ENCODE results near the gene AXIN1.

Gene AXIN1

DNA sequence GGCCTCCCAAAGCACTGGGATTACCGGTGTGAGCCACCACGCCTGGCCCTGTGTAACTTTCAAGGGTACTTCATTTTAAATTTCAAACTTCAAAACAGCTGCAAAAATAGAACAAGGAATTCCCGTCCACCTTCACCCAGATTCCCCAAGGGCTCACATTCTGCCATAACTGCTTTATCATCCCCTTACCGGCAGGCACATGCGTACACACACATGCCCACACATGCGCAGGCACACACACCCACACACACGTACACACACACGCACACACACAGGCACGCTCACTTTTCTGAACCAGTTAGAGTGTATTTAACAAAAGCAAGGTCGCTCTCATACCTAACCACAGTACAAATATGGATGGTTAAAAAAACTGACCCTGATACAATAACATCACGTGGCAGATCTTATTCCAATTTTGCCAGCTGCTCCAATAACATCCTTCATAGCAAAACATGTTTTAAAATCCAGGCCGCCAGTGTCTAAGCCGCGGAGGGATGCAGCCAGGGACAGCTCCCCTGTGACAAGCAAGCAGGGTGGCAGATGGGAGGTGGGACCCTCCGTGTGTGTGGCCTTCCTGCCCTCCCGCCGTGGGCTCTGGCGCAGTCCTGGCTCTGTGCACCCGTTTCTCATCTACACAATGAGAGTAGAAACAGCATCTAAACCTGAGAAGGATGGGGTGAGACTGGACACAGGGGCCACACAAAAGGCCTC is 46.5 kb downstream of the AXIN1 start:
- H3K4me3 ChIP-seq (ENCODE audit: low read depth, low read length): no peak overlapping the region

DNA sequence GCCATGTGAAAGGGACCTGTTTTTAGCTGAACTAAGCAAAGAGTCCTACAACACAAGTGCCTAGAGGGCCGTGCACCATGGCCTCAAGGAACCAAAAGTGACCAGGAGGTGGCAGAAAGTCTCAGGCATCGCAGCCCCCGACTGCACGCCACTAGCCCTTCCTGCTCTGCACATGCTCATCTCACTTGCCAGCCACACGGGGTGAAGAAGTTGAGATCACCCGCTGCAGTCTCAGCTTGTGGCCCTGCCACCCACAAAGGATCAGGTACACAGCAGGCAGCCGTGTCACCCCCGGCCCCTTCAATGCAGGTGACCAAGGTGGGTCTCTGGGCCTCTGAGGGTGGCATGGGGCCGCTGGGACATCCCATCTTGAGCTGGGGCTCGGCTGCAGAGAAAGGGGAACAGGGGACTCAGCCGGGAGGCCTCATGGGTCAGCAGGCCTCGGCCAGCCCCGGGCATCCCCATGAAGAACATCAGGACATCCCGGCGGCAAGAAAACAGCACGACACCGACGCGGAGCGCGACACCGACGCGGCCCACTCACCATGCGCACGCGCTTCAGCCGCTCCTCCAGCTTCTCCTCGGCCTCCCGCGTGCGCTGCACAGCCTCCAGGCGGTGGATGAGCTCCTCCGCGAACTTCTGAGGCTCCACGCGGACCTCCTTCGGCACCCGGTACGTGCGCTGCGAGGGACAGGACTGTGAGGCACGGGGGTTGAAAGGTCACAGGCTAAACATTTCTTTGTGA is 48.6 kb downstream of the AXIN1 start:
- H3K4me3 ChIP-seq (ENCODE audit: low read depth, low read length): no peak overlapping the region

DNA sequence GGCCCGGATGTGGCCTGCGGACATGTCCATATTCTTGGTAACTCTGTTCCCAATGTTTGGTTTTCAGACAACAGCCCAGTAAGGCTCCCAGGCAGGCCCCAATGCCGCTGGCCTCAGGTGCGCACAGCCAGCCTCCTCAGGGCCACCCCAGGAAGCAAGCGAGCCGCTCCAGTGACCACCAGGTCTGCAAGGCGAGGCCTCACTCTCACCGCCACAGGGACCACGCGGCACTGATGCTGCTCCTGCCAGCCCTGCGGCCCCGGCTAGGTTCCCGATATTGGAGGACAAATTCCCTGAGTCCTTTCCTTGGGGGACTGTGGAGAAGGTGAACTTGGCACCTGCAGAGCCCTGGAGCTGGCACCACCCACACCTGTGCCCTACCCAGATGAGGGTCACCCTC is 50.6 kb downstream of the AXIN1 start:
- H3K4me3 ChIP-seq (ENCODE audit: low read depth, low read length): no peak overlapping the region

DNA sequence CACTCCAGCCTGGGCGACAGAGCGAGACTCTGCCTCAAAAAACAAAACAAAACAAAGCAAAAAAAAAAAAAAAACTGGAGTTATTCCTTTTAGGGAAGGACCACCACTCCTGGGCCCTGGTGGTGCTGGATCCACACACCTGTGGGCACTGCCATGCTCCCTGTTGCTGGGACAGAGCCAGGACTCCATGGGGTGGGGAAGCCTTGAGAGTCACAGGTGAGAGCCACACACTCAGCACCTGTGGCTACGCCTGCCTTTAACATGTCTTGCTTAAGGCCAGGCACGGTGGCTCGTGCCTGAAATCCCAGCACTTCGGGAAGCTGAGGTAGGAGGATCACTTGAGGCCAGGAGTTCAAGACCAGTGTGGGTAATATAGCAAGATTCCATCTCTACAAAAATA is 51.3 kb downstream of the AXIN1 start:
- H3K4me3 ChIP-seq (ENCODE audit: low read depth, low read length): no peak overlapping the region

DNA sequence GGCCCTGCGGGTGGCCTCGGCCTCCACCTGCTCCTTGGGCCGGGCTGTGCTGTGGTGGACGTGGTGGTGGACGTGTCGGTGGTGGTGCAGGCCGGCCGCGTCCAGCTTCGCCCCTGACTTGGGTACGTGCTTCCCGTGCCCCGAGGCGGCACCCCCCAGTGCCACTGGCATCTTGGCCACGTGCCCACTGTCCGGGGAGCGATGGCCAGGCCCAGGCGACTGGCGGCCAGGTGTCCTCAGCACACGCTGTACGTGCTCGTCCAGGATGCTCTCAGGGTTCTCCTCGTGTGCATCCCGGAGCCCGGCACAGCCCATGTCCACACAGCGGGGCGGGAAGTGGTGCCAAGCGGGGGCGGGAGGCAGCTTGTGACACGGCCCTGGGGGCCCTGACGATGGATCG is 54.7 kb downstream of the AXIN1 start:
- H3K4me3 ChIP-seq (ENCODE audit: low read depth, low read length): no peak overlapping the region

DNA sequence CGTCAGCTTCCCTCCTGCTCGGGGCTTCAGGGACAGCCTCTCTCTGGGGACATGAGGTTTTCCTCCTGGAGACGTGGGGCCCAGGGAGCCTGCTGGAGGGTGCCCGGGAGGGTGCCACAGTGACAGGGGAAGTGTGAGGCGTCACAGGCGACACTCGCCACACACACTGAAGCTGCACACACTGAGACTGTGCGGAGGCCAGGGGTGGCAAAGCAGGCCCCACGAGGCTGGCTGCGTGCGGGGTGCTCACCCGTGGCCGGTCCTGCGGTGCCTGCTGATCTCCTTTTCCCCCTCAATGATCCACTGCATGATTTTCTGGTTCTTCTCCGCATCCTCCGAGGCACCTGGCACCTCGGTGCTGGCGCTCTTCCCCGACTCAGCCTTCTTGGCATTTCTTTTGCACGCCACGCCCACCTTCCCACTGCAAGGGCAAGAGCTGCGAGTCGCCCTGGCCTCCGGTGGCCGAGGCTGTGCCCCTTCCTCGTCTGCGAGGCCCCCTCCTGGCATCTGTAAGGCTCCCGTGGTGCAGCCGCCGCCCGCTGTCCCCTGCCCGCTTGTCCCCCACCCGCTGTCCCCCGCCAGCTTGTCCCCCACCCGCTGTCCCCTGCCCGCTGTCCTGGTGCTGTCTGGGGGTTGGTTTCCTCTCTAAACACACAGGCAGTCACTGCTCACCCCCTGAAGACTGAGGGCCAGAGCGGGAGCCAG is 55.6 kb downstream of the AXIN1 start:
- H3K4me3 ChIP-seq (ENCODE audit: low read depth, low read length): no peak overlapping the region

DNA sequence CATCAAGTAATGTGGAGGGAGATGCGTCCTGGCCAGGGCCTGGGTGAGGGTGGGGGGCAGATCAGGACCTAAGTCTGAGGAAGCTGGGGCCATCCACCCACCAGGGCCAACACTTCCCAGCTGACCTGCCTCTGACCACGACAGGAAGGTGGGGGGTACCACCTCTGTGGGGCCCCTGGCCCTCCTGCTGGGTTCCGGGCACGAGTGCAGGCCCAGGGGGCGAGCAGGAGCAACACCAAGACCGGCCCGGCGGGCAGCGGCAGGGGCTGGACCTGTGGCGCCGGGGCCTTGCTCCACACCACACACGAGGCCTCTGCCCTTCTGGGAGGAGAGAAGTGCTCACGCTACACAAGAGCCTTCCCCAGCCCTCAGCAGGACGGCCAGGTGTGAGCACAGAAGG is 56.2 kb downstream of the AXIN1 start:
- H3K4me3 ChIP-seq (ENCODE audit: low read depth, low read length): no peak overlapping the region

DNA sequence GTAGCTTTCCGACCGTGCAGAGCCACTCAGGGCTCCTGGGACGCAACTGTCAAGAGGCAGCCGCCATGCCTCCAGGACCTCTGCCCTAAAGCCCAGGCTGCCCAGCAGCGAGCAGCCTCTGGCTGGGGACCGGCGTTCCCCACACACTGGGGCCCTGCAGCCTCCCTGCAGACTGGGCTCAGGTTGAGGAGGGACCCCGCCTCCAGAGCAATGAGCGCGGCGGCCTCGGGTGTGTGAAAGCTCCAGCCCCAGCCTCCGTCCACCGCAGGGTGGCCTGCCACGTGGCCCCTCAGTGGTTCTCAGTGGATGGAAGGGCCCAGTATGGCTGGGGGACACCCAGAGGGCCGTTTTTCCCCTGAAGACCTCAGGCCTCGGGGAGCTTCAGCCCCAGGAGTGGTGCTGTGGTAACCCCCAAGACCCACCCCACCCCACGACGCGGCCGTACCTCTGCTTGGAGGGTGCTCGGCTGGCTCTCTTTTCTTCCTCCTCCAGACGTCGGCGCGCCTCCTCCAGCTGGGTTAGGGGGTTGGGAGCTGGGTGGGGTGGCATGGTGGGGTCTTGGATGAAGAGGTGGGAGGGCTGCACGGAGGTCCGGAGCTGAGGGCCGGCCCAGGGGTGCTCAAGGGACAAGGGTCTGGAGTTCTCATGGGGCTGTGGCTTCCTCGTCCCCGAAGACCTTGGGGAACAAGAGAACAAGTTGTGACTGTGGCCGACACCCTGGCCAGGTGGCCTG is 59.3 kb downstream of the AXIN1 start:
- no peak overlapping the region for H3K4me3 ChIP-seq (ENCODE audit: low read depth, low read length)

DNA sequence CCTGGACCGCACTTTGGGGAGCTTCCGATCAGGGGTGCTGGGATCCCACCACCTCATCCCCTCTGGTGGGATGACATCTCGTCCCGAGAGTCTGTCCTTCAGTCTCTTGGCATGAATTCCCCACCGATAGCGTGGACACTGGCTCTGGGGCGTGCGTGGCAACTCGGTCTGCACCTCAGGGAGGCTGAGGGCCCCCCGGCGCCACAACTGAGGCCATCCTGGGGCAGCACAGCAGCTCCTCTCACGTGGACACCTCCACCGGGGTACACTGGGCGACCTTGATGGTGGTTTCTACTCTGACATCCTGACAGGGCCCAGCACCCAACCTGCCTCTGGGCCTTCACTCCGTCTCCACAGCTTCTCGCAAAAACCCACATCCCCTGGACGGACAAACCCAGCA is 61.0 kb downstream of the AXIN1 start:
- H3K4me3 ChIP-seq (ENCODE audit: low read depth, low read length): no peak overlapping the region

DNA sequence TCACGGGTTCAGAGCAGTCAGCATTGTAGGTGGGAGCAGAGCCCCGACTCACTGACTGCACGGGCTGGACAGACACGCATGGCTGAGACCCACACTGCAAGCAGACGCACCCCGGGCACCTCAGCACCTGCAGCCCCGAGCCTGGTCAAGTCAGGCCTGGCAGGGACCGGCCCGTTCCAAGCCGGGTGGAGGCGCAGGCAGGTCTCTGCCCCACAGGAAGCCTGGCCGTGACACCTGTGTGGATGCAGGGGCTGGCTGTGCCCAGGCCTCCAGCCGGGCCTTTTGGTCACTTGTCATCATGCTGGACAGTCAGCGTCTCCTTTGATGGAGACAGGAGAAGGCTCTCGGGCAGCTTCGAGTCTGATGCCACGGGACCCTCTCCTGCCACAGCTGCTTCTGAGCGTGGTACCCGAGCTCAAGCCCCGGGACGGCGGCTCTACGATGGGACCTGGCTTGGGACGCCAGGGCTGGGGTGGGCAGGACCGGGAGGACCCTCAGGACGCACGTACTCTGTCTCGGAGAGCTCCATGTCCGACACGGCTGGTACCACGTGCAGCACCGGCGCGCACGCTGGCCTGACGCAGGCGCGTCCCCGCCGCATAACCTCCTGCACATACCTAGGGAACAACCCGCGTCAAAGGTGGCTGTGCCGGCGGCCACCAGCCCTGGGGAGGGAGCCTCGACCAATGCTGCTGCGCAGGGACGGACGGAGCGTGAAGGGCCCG is 61.7 kb downstream of the AXIN1 start:
- no peak overlapping the region for H3K4me3 ChIP-seq (ENCODE audit: low read depth, low read length)

DNA sequence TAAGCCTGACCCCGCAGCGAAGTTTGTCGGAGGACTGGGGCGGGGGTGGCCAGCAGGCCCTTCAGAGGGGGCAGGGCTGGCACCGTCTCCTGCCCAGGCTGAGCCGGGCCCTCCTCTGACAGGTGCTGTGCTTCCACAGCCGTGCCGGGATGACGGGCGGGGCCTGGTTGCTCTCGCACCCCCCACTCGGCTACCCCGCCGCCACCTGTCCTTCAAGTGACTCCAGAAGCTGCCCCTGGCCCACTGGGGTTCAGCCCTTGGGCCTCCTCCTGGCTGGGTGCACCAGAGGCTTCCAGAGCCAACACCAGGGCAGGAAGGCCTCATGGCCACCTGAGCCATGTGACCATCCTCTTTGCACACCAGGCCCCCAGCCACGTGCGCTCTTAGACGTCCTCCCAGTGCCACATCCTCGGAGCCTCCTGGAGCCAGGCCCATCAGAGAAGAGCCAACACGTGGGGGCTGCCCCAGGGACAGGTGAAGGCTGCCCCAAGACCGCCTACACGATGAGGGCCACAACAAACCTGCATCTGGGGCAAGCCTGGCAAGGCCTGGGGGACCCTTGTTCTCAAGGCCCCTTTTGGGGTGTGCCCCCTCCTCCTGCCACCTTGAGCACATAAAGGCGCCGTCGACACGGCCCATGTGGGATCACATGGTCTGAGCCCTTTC is 62.4 kb downstream of the AXIN1 start:
- H3K4me3 ChIP-seq (ENCODE audit: low read depth, low read length): no peak overlapping the region

DNA sequence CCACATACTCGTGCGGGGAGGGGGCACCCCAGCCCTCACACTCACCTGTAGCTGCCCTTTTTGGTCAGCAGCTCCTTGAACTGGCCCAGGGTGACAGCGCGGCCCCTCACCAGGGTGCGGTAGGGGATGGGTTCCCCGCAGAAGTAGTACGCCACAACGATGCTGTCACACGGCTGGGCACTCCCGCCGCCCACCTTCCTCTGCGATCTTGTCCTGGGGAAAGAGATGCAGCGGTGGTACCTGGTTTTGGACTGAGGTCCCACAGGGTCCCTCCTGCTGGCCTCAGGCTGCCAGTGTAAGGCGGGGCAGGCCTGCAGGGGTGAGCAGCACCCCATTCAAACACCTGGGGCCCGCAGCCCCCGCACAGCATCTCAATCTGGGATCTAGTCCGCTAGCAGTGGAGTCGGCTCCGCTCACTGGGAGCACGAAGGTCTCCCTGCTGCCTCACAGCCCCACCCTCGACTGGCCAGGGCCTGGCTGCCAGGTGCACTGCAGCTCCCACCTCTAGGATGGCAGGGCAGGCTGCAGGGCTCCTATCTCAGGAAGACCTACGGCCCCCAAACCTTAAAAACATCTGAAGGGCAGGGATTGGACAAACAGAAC is 63.0 kb downstream of the AXIN1 start:
- no peak overlapping the region for H3K4me3 ChIP-seq (ENCODE audit: low read depth, low read length)

DNA sequence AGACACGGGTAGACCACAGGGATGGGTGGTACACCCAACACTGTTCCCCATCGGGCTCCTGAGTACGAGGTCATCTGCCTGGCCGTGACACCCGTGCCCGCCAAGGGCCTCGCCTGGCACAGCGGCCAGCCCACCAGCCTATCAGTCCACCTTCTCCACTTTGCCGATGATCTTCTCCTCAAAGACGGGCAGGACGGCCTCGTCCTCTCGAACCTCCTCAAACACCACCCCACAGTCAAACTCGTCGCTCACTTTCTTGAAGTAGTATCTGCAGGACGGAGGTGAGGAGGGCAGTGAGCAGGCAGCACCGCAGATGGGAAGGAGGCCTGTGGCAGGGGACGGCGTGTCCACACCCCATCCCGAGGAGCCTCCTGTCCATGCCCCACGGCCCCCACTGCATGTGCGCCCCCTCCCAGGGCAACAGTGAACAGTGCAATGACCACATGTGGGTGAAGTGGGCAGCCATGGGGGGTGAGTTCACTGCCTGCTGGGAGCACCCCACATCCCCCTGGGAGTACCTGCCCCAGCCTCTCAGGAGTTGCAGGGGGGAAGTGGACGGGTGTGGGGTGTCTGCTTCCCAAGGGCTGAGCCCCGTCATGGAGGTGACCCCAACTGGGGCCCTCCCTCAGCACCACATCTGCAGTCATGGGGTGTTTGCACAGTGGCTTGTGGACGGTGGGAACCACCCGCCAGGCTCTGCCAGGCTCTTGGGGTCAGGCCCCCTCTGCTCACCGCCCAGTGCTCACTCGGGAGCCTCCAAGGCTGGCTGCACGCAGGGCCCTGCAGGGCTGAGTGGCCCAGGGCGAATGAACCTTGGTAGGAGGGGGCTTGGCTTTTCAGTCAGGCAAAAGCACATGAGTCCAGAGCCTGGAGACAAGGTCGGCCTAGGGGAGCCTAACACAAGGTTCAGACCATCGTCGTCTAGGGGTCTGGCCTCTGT is 64.3 kb downstream of the AXIN1 start:
- H3K4me3 ChIP-seq (ENCODE audit: low read depth, low read length): no peak overlapping the region

DNA sequence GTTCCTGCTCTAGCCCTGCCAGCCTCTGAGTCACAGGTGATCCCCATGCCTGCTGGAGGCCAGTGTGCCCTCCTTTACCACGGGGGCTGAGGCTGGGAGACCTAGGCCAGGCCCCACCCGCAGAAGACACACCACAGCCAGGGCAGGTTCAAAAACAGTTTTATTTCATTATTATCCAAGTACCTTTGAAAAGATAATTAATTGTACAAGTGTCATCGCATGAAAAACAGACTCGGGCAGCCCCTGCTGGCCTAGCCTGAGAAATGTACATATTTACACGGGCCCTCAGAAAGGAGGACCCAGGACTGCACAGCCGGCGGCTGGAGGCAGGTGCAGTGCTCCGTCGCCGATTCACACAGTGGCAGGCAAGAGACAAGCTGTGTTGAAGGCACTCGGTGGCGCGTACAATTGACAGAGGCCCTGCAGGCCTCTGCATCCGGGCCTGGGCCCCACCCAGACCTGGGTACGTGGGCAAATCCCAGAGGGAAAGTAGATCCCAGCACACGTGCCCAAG is 65.2 kb downstream of the AXIN1 start:
- no peak overlapping the region for H3K4me3 ChIP-seq (ENCODE audit: low read depth, low read length)

DNA sequence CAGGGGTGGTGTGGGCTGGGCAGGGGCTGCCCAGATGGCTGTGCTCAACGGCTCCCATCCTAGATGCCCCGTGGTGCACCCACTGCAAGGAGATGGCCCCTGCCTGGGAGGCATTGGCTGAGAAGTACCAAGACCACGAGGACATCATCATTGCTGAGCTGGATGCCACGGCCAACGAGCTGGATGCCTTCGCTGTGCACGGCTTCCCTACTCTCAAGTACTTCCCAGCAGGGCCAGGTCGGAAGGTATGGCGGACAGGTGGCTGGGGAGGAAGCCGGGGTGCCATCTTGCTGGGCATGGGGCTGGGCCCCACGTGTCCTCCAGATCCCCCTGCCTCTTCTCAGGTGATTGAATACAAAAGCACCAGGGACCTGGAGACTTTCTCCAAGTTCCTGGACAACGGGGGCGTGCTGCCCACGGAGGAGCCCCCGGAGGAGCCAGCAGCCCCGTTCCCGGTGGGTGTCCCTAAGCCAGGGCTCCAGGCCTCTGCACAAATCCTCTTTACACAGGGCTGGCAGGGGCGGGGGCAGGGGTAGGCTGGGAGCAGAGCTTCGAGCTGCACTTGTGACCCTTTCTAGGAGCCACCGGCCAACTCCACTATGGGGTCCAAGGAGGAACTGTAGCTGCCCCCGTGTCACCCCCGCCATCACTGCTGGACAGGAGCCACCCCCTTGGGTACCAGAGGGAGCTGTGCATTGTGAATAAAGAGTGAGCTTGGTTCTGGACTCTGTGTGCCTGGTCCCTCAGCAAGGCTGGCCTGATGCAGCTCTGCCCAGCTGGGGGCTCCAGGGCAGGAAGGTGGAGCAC is 65.8 kb downstream of the AXIN1 start:
- no peak overlapping the region for H3K4me3 ChIP-seq (ENCODE audit: low read depth, low read length)

DNA sequence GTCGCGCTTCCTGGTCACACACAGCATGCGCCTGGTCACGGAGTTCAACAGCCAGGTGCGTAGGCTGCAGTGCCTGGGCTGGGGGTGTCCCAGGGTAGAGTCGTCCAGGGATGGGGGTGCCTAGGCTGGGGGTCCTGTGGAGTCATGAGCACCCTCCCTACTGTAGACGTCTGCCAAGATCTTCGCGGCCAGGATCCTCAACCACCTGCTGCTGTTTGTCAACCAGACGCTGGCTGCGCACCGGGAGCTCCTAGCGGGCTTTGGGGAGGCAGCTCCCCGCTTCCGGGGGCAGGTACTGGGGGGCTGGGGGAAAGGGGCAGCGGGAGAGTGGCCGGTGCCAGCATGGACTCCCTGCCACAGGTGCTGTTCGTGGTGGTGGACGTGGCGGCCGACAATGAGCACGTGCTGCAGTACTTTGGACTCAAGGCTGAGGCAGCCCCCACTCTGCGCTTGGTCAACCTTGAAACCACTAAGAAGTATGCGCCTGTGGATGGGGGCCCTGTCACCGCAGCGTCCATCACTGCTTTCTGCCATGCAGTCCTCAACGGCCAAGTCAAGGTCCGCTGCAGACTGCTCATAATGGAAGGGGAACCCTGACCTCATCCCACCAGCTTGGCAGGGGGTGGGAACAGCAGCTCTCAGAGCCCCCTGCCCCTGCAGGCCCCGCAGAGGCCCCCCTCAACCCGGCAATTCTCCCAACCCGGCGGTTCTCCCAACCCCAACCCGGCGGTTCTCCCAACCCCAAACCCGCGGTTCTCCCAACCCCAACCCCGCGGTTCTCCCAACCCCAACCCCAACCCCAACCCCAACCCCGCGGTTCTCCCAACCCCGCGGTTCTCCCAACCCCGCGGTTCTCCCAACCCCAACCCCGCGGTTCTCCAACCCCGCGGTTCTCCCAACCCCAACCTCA is 67.1 kb downstream of the AXIN1 start:
- H3K4me3 ChIP-seq (ENCODE audit: low read depth, low read length): no peak overlapping the region

All from iPS-11a (cell line).